Retinal pigment epithelial cell (primary cell): Measurements from ENCODE around the gene AK1.

ENCODE experiments used
- DNase-seq: peaks from one replicate; pipeline ENCODE4 v3.0.0-alpha.2; 2010; ENCODE audit warnings: low read depth
- H3K4me3 ChIP-seq: 2 replicates; pipeline ENCODE4 v1.5.1; 2011; ENCODE audit warnings: mild to moderate bottlenecking, low read length, control low read depth, moderate library complexity
- TF ChIP-seq, protein P1 (sequence below): conservative IDR thresholded peaks from 2 replicates; pipeline ENCODE4 v1.5.1; 2011; ENCODE audit warnings: low read depth, low read length, control low read depth, inconsistent platforms

Gene AK1

DNA sequence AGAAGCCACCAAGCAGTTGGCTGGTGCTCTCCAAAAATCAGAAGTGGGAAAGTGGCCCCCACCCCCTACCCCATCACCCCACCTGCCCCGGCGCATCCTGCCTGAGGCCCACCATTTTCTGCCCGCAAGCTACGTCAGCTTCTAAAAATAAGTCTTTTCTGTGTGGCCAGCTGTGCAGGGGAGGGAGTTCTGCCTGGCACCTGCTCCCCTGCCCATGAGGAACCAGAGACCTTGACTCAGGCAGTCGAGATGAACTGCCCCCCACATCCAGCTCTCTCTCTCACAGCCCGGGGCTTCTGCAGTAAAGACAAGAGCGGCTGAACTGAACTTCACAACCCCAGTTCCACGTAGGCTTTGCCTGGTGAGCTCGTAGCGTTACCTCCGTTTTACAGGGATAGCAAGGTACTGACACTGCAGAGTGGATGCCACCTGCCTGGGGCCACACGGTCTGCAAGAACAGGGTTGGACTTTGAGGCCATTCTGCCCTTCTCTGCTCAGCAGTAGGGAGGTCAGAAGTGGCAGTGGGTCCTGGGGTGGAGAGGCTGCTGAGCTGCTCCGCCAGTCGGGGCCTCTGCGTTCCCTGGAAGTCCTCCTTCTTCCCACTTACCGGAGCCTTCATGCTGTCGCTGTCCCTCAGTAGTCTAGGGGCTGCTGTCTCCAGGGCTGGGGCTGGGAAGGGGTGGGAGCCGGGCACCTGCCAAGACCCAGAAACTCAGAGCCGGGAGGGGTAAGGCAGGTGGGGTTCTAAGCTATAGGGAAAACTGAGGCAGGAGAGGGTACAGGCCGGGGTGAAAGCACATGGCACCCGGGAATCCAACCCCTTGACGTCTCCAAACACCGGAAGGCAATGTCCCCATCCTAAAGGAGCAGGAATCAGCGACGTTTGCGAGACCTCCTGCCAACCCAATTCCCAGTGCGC is 38.6 kb upstream of the AK1 start:
- DNase-seq = no peak
- peak overlapping the region; percentile 66 for H3K4me3 ChIP-seq
- TF ChIP-seq, protein P1, sequence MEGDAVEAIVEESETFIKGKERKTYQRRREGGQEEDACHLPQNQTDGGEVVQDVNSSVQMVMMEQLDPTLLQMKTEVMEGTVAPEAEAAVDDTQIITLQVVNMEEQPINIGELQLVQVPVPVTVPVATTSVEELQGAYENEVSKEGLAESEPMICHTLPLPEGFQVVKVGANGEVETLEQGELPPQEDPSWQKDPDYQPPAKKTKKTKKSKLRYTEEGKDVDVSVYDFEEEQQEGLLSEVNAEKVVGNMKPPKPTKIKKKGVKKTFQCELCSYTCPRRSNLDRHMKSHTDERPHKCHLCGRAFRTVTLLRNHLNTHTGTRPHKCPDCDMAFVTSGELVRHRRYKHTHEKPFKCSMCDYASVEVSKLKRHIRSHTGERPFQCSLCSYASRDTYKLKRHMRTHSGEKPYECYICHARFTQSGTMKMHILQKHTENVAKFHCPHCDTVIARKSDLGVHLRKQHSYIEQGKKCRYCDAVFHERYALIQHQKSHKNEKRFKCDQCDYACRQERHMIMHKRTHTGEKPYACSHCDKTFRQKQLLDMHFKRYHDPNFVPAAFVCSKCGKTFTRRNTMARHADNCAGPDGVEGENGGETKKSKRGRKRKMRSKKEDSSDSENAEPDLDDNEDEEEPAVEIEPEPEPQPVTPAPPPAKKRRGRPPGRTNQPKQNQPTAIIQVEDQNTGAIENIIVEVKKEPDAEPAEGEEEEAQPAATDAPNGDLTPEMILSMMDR = no peak

DNA sequence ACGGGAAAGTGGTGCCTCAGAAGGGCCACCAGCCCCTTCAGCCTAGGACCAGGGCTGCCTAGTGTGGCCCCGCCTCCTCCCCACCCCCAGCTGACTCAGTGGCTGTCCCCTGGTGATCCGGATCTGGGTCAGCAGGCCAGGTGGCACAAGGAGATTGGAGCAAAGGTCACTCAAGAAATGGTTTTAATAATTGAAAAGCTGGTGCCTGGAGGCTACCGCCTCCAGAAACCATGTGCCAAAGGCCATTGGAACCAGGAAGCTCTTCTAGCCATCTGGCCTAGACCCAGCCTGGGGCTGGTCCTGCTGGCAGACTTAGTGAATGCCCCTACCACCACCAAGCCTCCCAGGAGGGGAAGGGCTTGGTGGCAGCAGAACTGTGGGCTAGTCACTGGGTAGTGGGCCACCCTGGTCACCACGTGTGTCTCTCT is 37.9 kb upstream of the AK1 start:
- DNase-seq = no peak
- TF ChIP-seq, protein P1 = no peak
- no peak overlapping the region for H3K4me3 ChIP-seq

DNA sequence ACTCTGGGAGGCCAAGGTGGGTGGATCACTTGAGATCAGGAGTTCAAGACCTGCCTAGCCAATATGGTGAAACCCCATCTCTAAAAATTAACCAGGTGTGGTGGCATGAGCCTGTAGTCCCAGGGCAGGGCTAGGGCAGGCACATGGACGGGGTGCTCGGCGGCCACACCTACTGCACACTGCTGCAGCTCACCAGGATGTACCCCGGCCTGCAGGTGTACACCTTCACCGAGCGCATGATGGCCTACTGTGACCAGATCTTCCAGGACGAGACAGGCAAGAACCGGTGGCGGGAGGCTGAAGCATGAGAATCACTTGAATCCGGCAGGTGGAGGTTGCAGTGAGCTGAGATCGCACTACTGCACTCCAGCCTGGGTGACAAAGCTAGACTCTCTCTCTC is 36.2 kb upstream of the AK1 start:
- DNase-seq = no peak
- TF ChIP-seq, protein P1 = no peak
- H3K4me3 ChIP-seq = no peak overlapping the region

DNA sequence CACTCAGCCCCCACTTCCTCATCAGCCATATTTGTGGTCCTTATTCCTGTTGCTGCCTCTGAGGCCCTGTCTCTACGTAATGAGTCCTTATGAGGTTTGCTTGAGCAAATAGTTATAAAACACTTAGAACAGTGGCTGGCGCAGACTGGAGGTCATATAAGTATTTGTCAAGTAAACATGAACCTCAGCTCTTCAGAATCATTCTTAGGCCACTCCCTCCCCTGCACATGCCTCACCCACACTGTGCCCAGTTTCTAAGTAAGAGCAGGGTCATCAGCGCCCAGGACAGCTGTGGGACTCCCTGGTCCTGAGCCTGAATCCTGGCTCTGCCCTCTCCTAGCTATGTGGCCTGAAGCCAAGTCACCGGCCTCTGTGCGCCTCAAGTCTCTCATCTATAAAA is 35.4 kb upstream of the AK1 start:
- no peak overlapping the region for H3K4me3 ChIP-seq
- no peak for DNase-seq
- TF ChIP-seq, protein P1 = no peak

DNA sequence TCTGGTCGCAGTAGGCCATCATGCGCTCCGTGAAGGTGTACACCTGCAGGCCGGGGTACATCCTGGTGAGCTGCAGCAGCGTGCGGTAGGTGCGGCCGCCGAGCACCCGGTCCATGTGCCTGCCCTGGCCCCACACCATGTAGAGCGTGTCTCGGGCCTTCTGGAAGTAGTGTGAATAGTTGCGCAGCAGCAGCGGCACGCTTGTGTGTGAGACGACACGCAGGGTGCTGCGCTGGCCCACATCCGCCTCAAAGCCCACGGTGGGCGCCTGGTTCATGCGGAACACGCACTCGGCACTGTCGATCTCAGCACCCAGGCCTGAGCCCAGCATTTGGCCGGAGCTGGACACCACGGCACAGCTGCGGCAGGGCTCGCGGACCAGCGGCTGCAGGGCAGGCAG is 34.8 kb upstream of the AK1 start:
- TF ChIP-seq, protein P1 = no peak
- H3K4me3 ChIP-seq = no peak overlapping the region
- DNase-seq = no peak

DNA sequence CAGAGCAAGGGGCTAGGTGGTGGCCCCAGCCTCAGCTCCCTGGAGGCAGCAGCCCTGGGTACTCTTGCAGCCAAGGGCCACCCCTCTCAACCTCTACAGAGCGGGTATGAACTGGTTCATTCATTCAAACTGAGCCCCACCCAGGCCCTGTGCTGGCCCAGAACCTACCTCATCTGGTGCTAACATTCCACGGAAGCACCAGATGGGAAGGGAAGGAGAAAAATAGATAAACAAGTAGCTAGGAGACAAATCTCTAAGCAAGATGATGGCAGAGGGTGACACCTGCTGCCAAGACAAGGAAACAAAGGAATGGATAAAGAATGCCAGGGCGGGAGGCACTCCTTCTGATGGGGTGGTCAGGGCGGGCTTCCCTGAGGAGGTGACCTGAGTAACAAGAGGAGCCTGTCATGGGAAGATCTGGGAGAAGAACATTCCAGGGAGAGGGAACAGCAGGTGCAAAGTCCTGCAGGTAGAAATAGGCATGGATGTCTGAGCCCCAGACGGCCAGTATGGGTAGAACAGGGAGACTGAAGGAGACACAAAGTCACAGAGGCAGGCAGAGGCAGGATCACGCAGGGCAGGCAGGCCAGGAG is 33.2 kb upstream of the AK1 start:
- TF ChIP-seq, protein P1 = peak; percentile 20
- H3K4me3 ChIP-seq = no peak overlapping the region
- DNase-seq = no peak
